Ovary (tissue), 9 donors: Measurements from ENCODE around the gene FBXO15. TPM values are rescaled to one million over a fixed set of nuclear protein-coding genes. Genes with fewer than 3 reads are reported as not detected.

Experiments used
- DNase-seq, 5 donors: peaks; one replicate each; pipeline ENCODE4 v3.0.0-alpha.2; 2019 to 2020
- H3K27ac ChIP-seq, 2 donors: fragments of 200-600 bp; one replicate each; pipeline versions ENCODE4 v1.5.1 to v1.8.0; 2019 to 2022
- H3K27me3 ChIP-seq: fragments of 200-600 bp; one replicate; pipeline ENCODE4 v1.8.0; 2022
- H3K36me3 ChIP-seq: fragments of 200-600 bp; sonication (generic); one replicate; pipeline ENCODE4 v1.5.1; 2019
- H3K4me1 ChIP-seq: one replicate; pipeline ENCODE4 v1.8.1; 2013; ENCODE audit warnings: mild to moderate bottlenecking, moderate library complexity; ENCODE audit not compliant: insufficient read depth
- H3K4me3 ChIP-seq: fragments of 200-600 bp; sonication (generic); one replicate; pipeline ENCODE4 v1.5.1; 2017
- H3K9me3 ChIP-seq, 2 donors: fragments of 200-600 bp in 1 of 2; sonication (generic) in 1 of 2; one replicate each; pipeline versions ENCODE4 v1.5.1 to v1.8.1; 2013 to 2019; ENCODE audit warnings: mild to moderate bottlenecking in 1 of 2, moderate library complexity in 1 of 2
- CTCF ChIP-seq, 3 donors: fragments of 450-650 bp in 2 of 3; fragments of 200-600 bp in 1 of 3; IDR thresholded peaks; one replicate each; pipeline versions ENCODE4 v1.5.1 to v1.8.0; 2016 to 2022; ENCODE audit warnings: antibody characterized with exemption in 3 of 3, mild to moderate bottlenecking in 1 of 3
- EP300 ChIP-seq: sonication (generic); formaldehyde crosslinking; IDR thresholded peaks from one replicate; pipeline ENCODE4 v1.6.1; 2017; ENCODE audit warnings: antibody characterized with exemption
- POLR2A ChIP-seq: fragments of 450-650 bp; IDR thresholded peaks from one replicate; pipeline ENCODE4 v1.6.1; 2017; ENCODE audit warnings: antibody characterized with exemption, mild to moderate bottlenecking, moderate library complexity
- WGBS, 3 donors: extraction: QIAGEN DNeasy Blood & Tissue Kit in 1 of 3; methylation state at CpG; one replicate each; pipeline versions ENCODE4 v1.1.5 to v1.1.7; 2013 to 2017; 5-methylcytosine and 5-hydroxymethylcytosine counted together
- intact Hi-C, 4 donors: fragments of 100-400 bp; cut with DNase I; formaldehyde crosslinking; loops; one replicate each; pipeline versions ENCODE4 v1.11.0 to v1.15.1; 2022 to 2023
- polyA plus RNA-seq, 2 donors: library from polyadenylated mRNA; stranded (reverse); fragments of 200-250 nt in 1 of 2; fragments of 350-450 nt in 1 of 2; fragmentation: Illumina TruSeq in 1 of 2; extraction: RNeasy Lipid Tissue Mini Kit (QIAGEN cat#74804) in 1 of 2; gene quantifications; one replicate each; pipeline ENCODE4 v1.2.3, GENCODE V29; 2013 to 2014
- total RNA-seq, 7 donors: library from RNA; depleted of rRNA in 2 of 7; stranded (reverse); fragments of >200 nt in 2 of 7; fragmentation: NEBNext Ultra II Directional in 3 of 7; extraction: Animal tissue kit (Norgen Biotek cat#: 25700) in 3 of 7; gene quantifications; one replicate each; pipeline versions ENCODE4 v1.1.0 to v1.2.4, GENCODE V29; 2016 to 2023
- donor health status: DM: no; HTN: no; CAD: no; lungs with moderate emphysema.
- donor health status: DM: no; HTN: no; CAD: no.
- donor health status: Bipolar disorder and iron deficiency.
- donor health status: DM: yes; HTN: yes; CAD: no.
- donor health status: DM: no; HTN: no; CAD: no.
- donor health status: DM: yes; HTN: yes; CAD: no.

Gene FBXO15
- total and polyA plus RNA-seq, 9 donors, result 0.40 to 13.6 (median 1.1) TPM

GRCh38 chr18:74062037-74062436, 85.6 kb downstream of the FBXO15 start:
- Histone ChIP-seq H3K27ac (no peak overlapping the region), H3K9me3 (no peaks in the 10 kb centered on the region), H3K36me3 (no peaks in the 10 kb centered on the region), H3K27me3 (no peaks in the 10 kb centered on the region), H3K4me1 (no peaks in the 10 kb centered on the region), H3K4me3 (no peak overlapping the region)
- intact Hi-C loops, result no loop called here
- TF ChIP-seq POLR2A (no peak), CTCF (IDR thresholded peaks at IDR 0.05) (no peak), EP300 (no peak)
- WGBS, 3 donors, result 83 to 90% (median 90%) methylated on average over 3 of the region's 3 CpGs
- no peak for DNase-seq

- TF ChIP-seq EP300 (no peak), CTCF (IDR thresholded peaks at IDR 0.05) (no peak), POLR2A (no peak)
- no peak for DNase-seq
- Histone ChIP-seq H3K27me3 (no peaks in the 10 kb centered on the region), H3K36me3 (no peaks in the 10 kb centered on the region), H3K9me3 (no peaks in the 10 kb centered on the region), H3K4me3 (no peak overlapping the region), H3K27ac (no peak overlapping the region), H3K4me1 (no peaks in the 10 kb centered on the region)
- 59 to 70% (median 69%) methylated on average over 3 of the region's 3 CpGs for WGBS, 3 donors
- intact Hi-C loops, result no loop called here
Observed at GRCh38 chr18:74060579-74060978, 87.1 kb downstream of the FBXO15 start.

GRCh38 chr18:74050807-74051206, 96.8 kb downstream of the FBXO15 start:
- H3K4me3 ChIP-seq, result no peak overlapping the region
- H3K4me1 ChIP-seq, result no peaks in the 10 kb centered on the region
- no peak overlapping the region for H3K27ac ChIP-seq
- DNase-seq, result no peak
- intact Hi-C loops, result no loop called here
- H3K9me3 ChIP-seq, result no peaks in the 10 kb centered on the region
- no peaks in the 10 kb centered on the region for H3K27me3 ChIP-seq
- no peaks in the 10 kb centered on the region for H3K36me3 ChIP-seq
- WGBS, 3 donors, result 58 to 63% (median 60%) methylated on average over 4 of the region's 4 CpGs
- TF ChIP-seq EP300, result no peak
- TF ChIP-seq POLR2A, result no peak
- TF ChIP-seq CTCF (IDR thresholded peaks at IDR 0.05), result no peak

GRCh38 chr18:74040459-74041332, 106.9 kb downstream of the FBXO15 start:
- Histone ChIP-seq H3K4me3 (no peak overlapping the region), H3K4me1 (no peaks in the 10 kb centered on the region), H3K27ac (no peak overlapping the region), H3K36me3 (no peaks in the 10 kb centered on the region), H3K9me3 (no peaks in the 10 kb centered on the region), H3K27me3 (no peaks in the 10 kb centered on the region)
- 74 to 80% (median 75%) methylated on average over 20 of the region's 20 CpGs for WGBS, 3 donors
- TF ChIP-seq POLR2A, result no peak
- TF ChIP-seq EP300, result no peak
- TF ChIP-seq CTCF (IDR thresholded peaks at IDR 0.05), result no peak
- intact Hi-C loops, result no loop called here
- no peak for DNase-seq
